DMS153 treated with DMSO at 0.1 percent for 48 hours (cell line): Measurements from ENCODE around the gene SERPINA1.
"Not testable (repeated sequence)": the region's sequence is repeated elsewhere in the genome, so short reads cannot be mapped to it uniquely, and the experiment has no call there.

ENCODE experiments used
- DNase-seq: peaks from one replicate; lab custom pipeline; 2025; ENCODE audit not compliant: unreplicated experiment; lab: John Stamatoyannopoulos, UW

The SERPINA1 gene

DNA sequence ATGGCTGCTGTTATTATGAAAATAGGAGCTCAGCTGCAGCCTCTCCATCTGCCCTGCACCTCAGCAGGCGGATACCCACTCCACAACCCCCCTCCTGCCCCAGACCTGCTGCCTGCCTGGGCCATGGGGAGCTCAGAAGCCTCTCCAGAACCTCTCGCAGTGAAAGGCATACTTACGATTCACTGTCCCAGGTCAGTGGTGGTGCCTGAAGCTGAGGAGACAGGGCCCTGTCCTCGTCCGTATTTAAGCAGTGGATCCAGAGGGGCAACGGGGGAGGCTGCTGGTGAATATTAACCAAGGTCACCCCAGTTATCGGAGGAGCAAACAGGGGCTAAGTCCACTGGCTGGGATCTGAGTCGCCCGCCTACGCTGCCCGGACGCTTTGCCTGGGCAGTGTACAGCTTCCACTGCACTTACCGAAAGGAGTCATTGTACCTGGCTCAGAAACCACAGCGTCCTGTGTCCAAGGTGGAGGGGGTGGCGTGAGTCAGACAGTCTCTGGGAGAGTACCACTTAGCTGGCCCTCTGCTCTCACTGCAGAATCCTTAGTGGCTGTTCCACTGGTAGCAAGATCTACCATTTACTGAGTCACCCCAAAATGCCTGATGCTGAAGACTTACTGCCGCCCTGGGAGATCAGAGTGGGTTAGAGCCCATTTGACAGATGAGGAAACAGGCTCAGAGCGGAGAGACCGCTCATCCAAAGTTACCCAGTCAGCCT is at the start of gene SERPINA1:
Gene SERPINA1 (minus strand): TSS at position 219 of the 720 bp plus-strand sequence. CDS start 5,365 bp downstream, outside the sequence.
- no peak for DNase-seq

DNA sequence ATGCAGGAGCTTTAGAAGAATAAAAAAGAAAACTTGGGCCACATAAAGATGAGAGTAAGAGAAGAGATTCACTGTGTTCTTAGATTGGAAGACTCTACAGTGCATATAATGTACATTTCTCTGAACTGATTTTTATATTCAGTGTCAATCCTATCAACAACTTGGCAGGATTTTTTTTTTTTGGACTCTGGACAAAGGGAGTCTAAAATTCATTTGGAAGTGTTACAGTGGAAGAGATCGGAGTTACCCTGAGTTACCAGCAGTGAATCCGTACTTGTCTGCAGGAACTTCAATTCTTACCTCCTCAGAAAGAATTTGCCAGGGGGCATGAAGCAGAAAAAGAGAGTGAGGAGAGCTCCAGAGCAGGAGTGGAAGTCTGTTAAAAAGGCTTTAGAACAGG is 40.2 kb upstream of the SERPINA1 start:
- no peak for DNase-seq

DNA sequence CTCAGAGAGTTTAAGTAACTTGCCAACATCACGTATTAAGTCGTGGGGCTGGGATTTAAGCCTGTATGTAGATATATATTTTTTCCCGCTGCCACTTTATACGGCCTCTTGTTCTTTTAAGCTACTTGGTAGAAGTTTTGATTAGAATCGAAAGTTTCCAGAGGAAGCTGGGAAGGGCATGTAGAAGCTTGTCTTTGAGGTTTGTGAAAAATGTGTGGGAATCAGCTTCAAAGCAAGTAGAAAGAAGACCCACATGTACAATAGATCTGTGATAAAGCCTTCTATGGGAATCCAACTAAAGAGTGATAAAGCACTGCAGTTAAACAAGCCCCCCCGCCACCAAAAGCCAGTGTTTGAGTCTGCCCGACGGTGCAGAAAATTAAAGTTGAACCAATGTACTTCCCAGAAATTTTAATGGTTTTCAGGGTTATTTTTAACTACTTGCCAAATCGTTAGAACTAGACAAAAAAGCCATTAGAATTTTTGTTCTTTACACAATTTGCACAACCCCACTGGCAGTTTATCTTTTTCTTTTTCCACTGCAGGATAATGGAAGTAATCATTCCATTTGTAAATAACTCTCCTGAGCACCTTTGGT is 38.7 kb upstream of the SERPINA1 start:
- DNase-seq: no peak

DNA sequence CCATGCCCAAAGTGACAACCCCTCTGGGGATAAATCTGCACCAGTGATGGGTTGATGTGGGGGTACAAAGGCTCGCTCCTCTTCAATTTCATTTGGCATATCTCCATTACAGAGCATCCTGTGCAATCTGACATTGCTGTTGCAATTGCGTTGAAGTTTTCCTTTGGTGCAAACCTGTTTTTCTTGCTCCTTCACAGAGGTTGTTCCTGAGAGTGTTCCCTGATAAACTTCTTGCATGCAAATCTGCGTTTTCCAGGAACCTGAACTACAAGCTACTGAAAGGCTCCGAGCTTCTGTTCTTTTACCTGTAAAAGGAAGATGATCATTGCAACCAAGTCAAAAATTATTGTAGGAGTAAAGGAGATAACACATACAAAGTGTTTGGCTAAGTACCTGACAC is 38.1 kb upstream of the SERPINA1 start:
- DNase-seq: no peak

DNA sequence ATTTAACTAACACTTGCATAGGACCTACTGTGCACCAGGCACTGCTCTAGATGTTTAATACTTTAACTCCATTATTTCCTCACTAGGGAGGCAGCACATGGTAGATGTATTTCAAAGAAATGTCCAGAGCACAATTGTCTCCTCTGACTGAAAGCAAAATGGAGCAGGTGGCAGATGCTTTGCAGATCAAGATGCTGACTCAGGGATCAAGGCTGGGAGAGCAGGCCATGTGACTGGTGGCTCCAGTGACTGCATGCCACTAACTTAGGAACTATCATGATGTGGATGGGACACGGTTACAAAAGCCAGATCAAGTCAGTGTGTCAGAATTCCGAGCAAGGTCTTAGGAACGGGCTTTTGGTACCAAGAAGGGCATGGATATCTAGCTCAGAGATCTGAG is 36.0 kb upstream of the SERPINA1 start:
- no peak for DNase-seq

DNA sequence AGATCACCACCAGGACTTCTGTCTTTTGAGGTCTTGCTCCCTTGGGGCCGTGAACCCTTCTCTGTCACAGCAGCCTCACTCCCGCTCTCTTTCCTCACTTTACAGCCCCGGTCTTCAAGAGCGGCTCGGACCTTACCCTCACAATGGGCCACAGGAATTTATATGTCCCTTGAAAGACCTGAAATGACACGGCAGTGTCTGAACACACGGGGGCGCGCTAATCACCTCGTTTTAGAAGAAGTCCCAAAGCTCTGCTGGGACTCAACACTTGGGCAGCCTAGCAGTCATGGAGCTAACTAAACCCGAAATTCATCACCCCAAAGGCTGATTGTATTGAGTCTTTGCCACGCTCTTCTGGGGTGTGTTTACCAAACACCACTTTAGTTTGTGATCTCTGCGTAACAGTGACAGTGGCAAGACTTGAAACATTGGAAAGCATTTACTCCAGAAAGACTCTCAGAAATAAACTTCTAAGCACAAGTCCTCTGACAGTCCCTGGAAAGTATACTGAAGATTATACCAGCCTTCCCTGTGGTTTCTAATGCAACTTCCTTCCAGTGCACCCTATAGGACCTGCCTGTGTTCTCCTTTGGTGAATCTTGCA is 35.2 kb upstream of the SERPINA1 start:
- no peak for DNase-seq

DNA sequence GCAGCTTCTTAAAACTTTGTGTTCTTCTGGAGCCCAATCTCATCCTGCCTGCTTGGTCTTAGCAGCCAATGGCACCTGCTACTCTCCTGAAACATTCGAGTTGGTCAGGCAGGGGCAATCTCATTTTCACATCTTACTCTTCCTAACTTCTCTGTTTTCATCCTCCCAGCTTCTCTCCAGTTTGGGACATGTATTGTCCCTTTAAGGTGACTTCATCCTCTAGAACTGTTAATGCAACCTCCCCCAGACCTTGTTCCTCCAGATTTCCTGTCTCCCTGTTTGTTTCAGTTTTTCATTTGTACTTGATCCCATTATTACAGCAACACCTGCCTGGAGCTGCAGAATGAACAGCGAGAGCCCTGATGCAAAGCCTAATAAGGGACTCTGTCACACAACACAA is 32.9 kb upstream of the SERPINA1 start:
- no peak for DNase-seq

DNA sequence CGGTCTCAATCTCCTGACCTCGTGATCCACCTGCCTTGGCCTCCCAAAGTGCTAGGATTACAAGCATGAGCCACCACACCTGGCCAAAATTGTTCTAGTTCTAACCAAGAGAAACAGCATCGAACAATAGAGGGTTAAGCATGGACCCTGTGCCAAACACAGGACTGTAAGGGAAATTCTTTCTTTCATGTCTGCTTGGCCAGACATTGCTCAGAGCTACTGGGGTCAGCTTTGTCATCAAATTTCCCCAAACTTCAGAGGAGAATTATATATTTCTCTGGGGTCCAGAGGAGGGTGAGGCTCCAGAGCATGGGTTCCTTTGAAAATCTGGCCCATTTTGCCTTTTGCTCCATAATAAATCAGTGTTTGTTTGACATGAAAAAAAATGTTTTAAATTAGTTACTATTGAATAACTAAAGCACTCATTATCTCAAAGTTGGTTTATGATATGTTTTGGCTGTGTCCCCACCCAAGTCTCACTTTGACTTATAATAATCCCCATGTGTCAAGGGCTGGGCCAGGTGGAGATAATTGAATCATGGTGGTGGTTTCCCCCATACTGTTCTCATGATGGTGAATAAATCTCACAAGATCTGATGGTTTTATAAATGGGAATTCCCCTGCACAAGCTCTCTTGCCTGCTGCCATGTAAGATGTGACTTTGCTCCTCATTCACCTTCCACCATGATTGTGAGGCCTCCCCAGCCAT is 29.2 kb upstream of the SERPINA1 start:
- DNase-seq: not testable (repeated sequence)

DNA sequence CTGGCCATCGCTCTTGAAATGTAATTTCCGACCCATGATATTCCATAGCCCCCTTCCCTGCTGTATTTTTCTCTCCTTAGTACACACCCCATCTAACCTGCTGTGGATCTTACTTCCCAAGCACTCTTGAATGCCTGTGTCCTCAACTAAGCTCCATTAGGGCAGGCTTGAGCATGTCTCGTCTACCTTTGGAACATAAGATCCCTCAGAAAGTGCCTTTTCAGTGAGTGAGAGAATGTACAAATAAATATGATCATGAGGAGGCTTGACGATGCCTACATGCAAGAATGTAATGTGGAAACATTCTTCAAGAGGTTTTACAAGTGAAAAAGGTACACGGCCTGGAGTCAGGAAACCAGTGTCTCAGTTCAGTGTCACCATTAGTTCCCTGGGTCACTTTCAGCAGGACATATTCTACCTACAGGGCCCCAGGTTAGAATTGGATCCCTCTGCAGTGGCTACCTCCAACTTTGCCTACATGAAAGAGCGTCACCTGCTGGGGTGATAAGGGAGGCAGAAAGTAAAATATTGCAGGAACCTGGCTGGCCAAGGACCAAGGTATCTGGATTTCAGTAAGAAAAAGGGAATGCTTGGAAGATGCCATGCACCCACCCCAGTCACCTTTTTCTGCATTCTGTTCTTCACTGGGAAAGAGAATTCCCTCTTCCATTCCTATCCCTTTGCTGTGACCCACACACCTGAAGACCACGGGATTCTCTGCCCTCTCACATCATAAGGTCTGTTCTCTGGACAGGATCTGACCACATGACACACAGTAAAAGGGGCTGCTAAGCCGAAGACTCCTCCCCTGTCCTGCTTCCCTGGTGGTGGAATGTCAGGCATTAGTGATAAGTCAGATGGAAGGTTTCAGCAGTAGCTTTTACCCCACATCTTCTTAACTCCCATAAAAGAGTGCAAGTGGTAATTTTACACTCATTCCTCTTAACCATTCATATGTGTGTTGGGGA is 24.6 kb upstream of the SERPINA1 start:
- no peak for DNase-seq

DNA sequence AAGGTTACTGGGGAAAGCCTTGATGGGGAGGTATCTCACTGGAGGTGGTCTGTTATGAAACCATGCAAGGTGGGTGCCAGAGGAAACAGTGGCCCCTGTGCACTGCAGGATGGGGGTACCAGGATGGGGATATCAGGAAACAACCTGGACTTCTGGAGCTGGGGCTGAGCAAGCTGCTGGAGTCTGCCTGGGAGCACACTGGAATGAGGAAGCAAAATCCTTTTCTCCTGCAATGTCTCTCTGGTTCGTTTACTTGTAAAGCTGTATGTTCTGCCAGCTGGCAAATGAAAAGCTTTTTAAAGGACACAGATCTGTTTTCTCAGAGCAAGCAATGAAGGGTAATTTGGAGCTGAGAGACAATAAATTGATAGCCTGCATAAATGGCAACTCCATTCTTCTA is 23.2 kb upstream of the SERPINA1 start:
- no peak for DNase-seq

DNA sequence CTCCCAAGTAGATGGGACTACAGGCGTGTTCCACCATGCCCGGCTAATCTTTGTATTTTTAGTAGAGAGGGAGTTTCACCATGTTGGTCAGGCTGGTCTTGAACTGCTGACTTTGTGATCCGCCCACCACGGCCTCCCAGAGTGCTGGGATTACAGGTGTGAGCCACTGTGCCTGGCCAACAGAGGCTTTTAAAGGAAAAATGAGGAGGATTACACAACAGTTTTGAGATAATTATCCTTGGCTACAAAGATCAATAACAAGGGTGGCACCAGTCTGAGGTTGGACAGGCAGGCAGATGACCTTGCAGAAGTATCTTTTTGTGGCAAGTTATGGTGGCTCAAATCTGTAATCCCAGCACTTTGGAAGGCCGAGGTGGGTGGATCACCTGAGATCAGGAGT is 21.0 kb upstream of the SERPINA1 start:
- not testable (repeated sequence) for DNase-seq

DNA sequence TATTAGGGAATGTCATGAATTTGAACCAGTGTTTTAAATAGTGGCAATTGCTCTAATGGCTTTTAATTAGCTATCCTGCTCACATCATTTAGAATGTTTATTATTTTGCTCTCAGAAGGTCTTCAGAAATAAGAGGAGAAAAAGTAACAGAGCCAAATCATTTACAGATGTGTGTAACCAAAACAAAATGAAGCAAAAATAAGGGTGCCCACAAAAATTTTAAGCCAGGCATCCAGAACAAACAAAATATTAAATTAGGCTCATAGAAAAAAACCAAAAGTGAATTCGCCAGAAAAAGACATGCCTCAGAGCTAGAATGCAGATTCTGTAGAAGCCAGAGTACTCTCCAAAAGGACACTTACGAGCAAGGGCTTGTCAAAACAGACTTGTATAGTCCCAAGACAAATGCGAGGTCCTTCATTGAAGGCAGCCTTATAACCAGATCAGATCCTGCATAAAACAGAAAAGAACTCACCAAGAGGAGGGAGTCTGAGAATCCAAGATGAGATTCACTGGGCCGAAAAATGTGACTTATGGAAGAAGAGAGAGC is 20.2 kb upstream of the SERPINA1 start:
- no peak for DNase-seq

DNA sequence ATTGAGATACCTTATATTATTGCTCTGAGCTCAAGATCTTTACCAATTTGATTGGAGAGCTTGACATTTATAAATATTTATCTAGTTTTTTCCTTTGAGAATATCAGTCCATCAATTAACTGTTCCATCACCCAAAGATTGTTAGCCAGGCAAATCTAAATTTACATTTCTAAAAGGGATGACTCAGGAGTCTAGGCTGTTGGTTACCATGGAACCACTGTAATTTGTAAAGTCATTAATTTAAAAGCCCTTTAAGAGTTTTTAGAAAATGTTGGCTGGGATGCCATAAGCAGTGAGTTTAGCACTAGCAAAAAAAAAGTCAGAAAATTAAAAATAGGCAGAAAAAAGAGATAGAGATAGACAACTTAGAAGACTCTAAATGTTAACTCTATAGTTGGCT is 19.5 kb upstream of the SERPINA1 start:
- no peak for DNase-seq

DNA sequence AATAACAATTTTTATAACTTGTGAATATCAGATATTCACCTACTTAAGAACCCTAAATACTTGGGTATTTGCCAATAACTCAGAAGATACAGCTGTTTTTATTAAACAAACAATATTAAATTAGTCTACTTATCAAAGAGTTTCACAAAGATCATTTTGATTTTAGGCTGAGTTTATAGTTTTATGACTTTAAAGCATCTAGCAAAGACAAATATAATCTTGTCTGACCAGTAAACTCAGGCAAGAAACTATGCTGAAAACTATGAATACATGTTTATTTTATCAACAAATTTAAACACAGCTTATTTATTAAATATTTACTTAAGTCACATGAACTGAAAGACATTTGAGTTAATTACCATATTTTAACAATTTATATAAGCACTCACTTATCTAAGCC is 18.5 kb upstream of the SERPINA1 start:
- DNase-seq: no peak

DNA sequence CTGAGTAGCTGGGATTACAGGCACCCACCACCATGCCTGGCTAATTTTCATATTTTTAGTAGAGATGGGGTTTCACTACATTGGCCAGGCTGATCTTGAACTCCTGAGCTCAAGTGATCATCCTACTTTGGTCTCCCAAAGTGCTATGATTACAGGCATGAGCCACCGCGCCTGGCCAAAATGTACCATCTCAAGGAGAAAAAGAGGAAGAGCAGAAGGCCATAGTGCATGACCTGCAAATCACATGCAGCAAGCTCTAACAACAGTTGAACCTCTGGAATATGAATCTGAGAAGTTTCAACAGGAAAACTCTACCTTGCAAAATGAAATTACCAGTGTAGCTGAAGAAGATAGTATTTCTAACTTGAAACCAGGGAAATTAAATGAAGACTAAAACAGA is 17.1 kb upstream of the SERPINA1 start:
- DNase-seq: no peak

DNA sequence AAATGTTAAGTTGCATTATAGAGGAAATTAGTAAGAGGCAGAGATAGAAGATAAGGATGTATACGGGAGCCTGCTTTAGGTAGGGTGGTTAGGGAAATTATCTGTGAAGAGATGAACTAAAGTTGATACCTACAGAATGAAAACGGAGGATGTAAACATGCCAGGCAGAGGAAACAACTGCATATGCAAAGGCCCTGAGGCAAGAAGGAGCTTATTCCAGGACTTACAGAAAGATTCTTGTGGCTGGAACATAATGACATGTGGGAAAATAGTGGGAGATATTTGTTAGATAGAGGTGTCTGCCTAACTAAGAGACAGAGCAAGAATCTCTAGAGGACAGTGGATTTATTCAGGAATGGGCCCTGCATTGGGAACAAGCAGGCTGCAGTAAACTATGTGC is 16.2 kb upstream of the SERPINA1 start:
- no peak for DNase-seq

DNA sequence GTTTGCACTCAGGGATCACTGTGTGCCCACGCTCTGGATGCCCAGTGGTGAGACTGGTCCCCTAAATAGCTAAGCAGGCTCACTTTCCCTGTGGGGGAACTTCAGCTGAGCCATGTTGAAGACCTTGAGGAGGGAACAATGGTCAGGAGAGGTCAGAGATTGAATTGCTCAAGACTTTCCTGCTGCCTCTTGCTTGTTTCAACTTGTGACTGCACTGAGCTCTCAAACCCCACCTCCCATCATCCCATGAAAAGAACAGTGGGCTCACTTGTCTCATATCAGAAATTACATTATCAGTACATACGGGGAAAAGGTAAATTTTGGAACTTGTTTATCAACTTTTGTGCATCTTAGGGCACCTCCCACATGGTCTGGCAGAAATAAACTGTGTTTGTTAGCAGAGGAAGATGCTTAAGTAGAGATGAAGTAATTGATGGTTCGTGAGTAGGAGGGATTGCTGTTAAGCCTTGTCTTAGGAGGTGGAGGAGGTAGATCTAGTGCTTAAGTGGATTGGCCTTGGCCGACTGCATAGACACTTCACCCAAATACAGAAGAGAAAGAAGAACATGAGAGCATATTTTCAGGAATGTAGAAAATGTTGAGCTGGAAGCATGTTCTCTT is 15.0 kb upstream of the SERPINA1 start:
- no peak for DNase-seq

DNA sequence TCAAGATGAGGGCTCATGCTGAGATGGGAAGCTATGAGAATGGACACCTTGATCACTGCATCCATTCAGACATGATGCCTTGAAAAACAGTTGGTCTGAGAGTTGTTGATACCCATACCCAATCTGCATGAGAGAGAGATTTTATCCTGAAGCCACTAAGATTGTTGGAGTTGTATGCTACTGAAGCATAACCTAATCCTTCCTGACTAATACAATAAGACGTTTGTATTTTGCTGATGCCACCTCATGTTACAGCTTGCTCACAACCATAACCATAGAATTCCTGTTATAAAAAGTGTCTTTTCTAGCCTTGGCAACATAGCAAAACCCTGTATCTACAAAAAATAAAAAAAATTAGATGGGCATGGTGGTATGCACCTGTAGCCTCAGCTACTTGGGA is 12.7 kb upstream of the SERPINA1 start:
- DNase-seq: no peak

DNA sequence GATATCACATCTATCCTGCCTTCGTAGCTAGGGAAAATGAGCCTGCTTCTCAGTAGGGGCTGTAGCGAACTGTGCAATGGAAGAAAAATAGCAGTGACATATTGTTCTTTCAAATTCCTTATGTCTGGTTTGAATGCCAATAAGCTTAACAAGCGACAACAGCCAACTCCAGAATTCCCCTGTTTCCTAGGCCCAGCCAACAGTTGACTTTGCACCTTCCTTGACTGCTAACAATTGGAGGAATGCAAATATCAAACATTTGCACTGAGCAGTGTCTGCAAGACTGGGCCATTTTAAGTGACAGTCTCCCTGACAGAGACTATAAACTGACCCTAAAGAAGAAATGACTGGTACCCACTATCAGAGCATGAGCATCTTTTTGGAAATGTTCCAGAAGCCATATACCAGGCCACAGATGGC is 12.0 kb upstream of the SERPINA1 start:
- no peak for DNase-seq

DNA sequence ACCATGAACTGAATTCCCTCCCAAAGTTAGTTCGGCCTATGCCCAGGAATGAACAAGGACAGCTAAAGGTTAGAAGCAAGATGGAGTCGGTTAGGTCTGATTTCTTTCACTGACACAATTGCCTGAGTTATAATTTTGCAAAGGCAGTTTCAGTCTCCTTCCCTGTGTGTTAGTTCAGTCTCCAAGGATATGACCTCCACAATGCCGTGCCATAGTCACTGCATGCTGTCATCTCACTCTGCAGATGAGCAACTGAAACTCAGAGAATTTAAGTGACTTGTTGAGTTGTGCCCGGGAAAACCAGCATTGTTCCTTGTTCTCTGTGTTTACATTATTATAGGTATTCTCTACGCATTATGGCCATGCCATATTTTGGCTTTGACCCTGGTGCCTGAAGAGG is 10.1 kb upstream of the SERPINA1 start:
- DNase-seq: no peak
